ENCODE measurements around the gene HIP1R.

- no peak for TF ChIP-seq CTCF (IDR thresholded peaks at IDR 0.05)
- no peak for TF ChIP-seq POLR2A (IDR thresholded peaks at IDR 0.05)
These were observed 52.6 kb downstream of the HIP1R start for GRCh38 chr12:122887819-122888212.

Measured in Peyer's patch (tissue), 4 donors.